Upper lobe of left lung (tissue), 6 donors: ENCODE measurements around the gene SLC25A34. TPM values are rescaled to one million over a fixed set of nuclear protein-coding genes. Genes with fewer than 3 reads are reported as not detected.

Source experiments
- ATAC-seq, 2 donors: fragments of 200-7000 bp; cut with Tn5 transposase; one replicate each; pipeline ENCODE4 v1.9.1; 2022; ENCODE audit warnings: mild to moderate bottlenecking in 2 of 2, moderate library complexity in 2 of 2; ENCODE audit not compliant: low FRiP score in 2 of 2
- DNase-seq, 2 donors: peaks; one replicate each; pipeline ENCODE4 v3.0.0-alpha.2; 2019 to 2020
- H3K27ac ChIP-seq, 4 donors: fragments of 200-600 bp; sonication (generic); one replicate each; pipeline ENCODE4 v1.5.1; 2016 to 2019
- H3K27me3 ChIP-seq, 4 donors: fragments of 200-600 bp; sonication (generic); one replicate each; pipeline ENCODE4 v1.5.1; 2017 to 2019
- H3K36me3 ChIP-seq, 4 donors: fragments of 200-600 bp; sonication (generic); one replicate each; pipeline ENCODE4 v1.5.1; 2016 to 2019
- H3K4me1 ChIP-seq, 4 donors: fragments of 200-600 bp; sonication (generic); one replicate each; pipeline ENCODE4 v1.5.1; 2018 to 2019
- H3K4me3 ChIP-seq, 4 donors: fragments of 200-600 bp; sonication (generic); one replicate each; pipeline ENCODE4 v1.5.1; 2017 to 2019; ENCODE audit warnings: mild to moderate bottlenecking in 2 of 4, moderate library complexity in 1 of 4
- H3K9me3 ChIP-seq, 4 donors: fragments of 200-600 bp; sonication (generic); one replicate each; pipeline ENCODE4 v1.5.1; 2018 to 2019
- CTCF ChIP-seq, 6 experiments: fragments of 450-650 bp in 4 of 6; fragments of 200-600 bp in 2 of 6; sonication (generic) in 2 of 6; IDR thresholded peaks; one replicate each; pipeline ENCODE4 v1.5.1; 2016 to 2019; ENCODE audit warnings: antibody characterized with exemption in 6 of 6
- EP300 ChIP-seq, 4 donors: sonication (generic); formaldehyde crosslinking; IDR thresholded peaks; one replicate each; pipeline ENCODE4 v1.5.1; 2017; ENCODE audit warnings: antibody characterized with exemption in 4 of 4, control low read depth in 2 of 4
- POLR2A ChIP-seq, 4 donors: fragments of 450-650 bp; IDR thresholded peaks; one replicate each; pipeline ENCODE4 v1.5.1; 2016 to 2017; ENCODE audit warnings: antibody characterized with exemption in 4 of 4, mild to moderate bottlenecking in 2 of 4
- POLR2AphosphoS5 ChIP-seq, 2 donors: sonication (generic); formaldehyde crosslinking; IDR thresholded peaks; one replicate each; pipeline ENCODE4 v1.5.1; 2017; ENCODE audit warnings: antibody characterized with exemption in 2 of 2
- WGBS, 2 donors: methylation state at CpG; one replicate each; pipeline ENCODE4 v1.1.5; 2017 to 2018; 5-methylcytosine and 5-hydroxymethylcytosine counted together
- total RNA-seq, 6 donors: library from RNA; depleted of rRNA in 4 of 6; stranded (reverse); fragments of >200 nt in 4 of 6; gene quantifications; one replicate each; pipeline versions ENCODE4 v1.1.0 to v1.2.1, GENCODE V29; 2016 to 2021
- donor health status: DM: no; HTN: no; CAD: no; lungs with moderate emphysema.
- donor health status: DM: no; HTN: yes; CAD: no; lungs with severe emphysema.

SLC25A34 gene
- total RNA-seq, 6 donors from 2014 or later, result 1.5 to 12.1 (median 4.3) TPM

- Histone ChIP-seq H3K4me1 (peaks cover 8 to 11% (median 10%) of the 10 kb centered on the region in 4 donors), H3K4me3 (no peak overlapping the region), H3K27ac (no peak overlapping the region), H3K9me3 (no peaks in the 10 kb centered on the region), H3K36me3 (peaks cover 23 to 95% (median 80%) of the 10 kb centered on the region in 4 donors), H3K27me3 (no peaks in the 10 kb centered on the region)
- WGBS, 2 donors, result 92 to 93% methylated on average over 12 to 13 of the region's 13 CpGs
- DNase-seq, result no peak
- no peak for ATAC-seq
- TF ChIP-seq CTCF (IDR thresholded peaks at IDR 0.05) (no peak), POLR2A (IDR thresholded peaks at IDR 0.05) (no peak), EP300 (IDR thresholded peaks at IDR 0.05) (no peak), POLR2AphosphoS5 (IDR thresholded peaks at IDR 0.05) (no peak)
These were observed 13.1 kb upstream of the SLC25A34 start for GRCh38 chr1:15722836-15723532.

- H3K27me3 ChIP-seq, result no peaks in the 10 kb centered on the region
- peaks cover 0 to 3% (median 2%) of the 10 kb centered on the region in 4 donors for H3K4me1 ChIP-seq
- no peak overlapping the region for H3K4me3 ChIP-seq
- TF ChIP-seq POLR2AphosphoS5 (IDR thresholded peaks at IDR 0.05), result no peak
- no peak for TF ChIP-seq EP300 (IDR thresholded peaks at IDR 0.05)
- TF ChIP-seq POLR2A (IDR thresholded peaks at IDR 0.05), result no peak
- no peak for TF ChIP-seq CTCF (IDR thresholded peaks at IDR 0.05)
- 94 to 96% methylated on average over 10 to 20 of the region's 20 CpGs for WGBS, 2 donors
- no peaks in the 10 kb centered on the region for H3K9me3 ChIP-seq
- no peak for DNase-seq
- no peak overlapping the region for H3K27ac ChIP-seq
- no peak for ATAC-seq
- H3K36me3 ChIP-seq, result peaks cover 25 to 95% (median 80%) of the 10 kb centered on the region in 4 donors
These were observed 12.3 kb upstream of the SLC25A34 start for GRCh38 chr1:15723631-15724246.

GRCh38 chr1:15724949-15725880 is 10.8 kb upstream of the SLC25A34 start:
- 83 to 87% methylated on average over 3 to 25 of the region's 26 CpGs for WGBS, 2 donors
- ATAC-seq, result no peak
- H3K9me3 ChIP-seq, result no peaks in the 10 kb centered on the region

GRCh38 chr1:15726508-15726907 is 9.6 kb upstream of the SLC25A34 start:
- H3K27me3 ChIP-seq, result no peaks in the 10 kb centered on the region
- WGBS, 2 donors, result 98 to 100% methylated on average over 1 to 7 of the region's 9 CpGs
- H3K4me1 ChIP-seq, result no peaks in the 10 kb centered on the region
- DNase-seq (no peak), ATAC-seq (no peak)
- H3K4me3 ChIP-seq, result no peak overlapping the region
- no peak overlapping the region for H3K27ac ChIP-seq
- TF ChIP-seq POLR2A (IDR thresholded peaks at IDR 0.05) (no peak), EP300 (IDR thresholded peaks at IDR 0.05) (no peak), POLR2AphosphoS5 (IDR thresholded peaks at IDR 0.05) (no peak), CTCF (IDR thresholded peaks at IDR 0.05) (no peak)
- peaks cover 42 to 98% (median 82%) of the 10 kb centered on the region in 4 donors for H3K36me3 ChIP-seq
- H3K9me3 ChIP-seq, result no peaks in the 10 kb centered on the region

More at GRCh38 chr1:15724949-15725880, 10.8 kb upstream of the SLC25A34 start:
- no peak overlapping the region for H3K27ac ChIP-seq
- H3K4me3 ChIP-seq, result no peak overlapping the region
- no peaks in the 10 kb centered on the region for H3K27me3 ChIP-seq
- peaks cover 34 to 98% (median 79%) of the 10 kb centered on the region in 4 donors for H3K36me3 ChIP-seq
- H3K4me1 ChIP-seq, result no peaks in the 10 kb centered on the region
- DNase-seq, result no peak
- TF ChIP-seq CTCF (IDR thresholded peaks at IDR 0.05) (no peak), POLR2AphosphoS5 (IDR thresholded peaks at IDR 0.05) (no peak), POLR2A (IDR thresholded peaks at IDR 0.05) (no peak), EP300 (IDR thresholded peaks at IDR 0.05) (no peak)
